GM12872 (cell line): ENCODE data around the gene NPTX2.

Source experiments
- TF ChIP-seq, protein P1 (sequence below): IDR thresholded peaks from 3 replicates; pipeline ENCODE4 v1.5.1; 2011; ENCODE audit warnings: low read depth, mild to moderate bottlenecking, low read length, moderate library complexity; ENCODE audit not compliant: insufficient read depth

The NPTX2 gene

DNA sequence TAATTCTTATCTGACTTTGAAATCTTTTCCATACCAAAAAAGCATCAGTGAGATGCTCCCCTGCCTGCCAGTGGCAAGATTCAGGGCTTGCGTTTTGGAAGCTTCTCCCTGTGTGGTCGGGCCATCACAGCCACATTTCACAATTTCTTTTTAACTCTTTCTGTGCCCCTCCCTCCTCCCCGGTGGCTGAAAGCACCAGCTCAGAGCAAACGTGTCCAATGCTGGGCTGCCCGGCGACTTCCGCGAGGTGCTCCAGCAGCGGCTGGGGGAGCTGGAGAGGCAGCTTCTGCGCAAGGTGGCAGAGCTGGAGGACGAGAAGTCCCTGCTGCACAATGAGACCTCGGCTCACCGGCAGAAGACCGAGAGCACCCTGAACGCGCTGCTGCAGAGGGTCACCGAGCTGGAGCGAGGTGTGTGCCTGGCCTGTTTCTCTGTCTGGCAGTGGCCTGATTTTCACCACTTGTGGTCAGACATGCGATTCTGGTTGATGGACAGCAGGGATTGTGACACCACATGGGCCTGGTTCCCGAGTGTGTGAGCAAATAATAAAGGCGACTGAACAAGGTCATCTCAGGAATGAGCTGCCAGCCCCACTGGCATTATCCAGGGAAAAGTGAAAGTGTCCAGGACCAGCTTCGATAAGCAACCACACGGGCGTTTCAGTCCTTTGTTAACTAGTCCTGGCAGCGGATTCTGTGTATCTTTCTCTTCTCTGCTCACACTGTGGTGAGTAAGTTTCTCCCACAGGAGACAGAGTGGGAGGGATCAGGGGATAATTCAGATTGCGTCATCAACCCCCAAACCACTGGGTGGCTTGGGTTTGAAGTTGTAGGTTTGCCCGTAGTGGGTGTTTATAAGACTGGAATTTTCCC lies 2.6 kb downstream of the NPTX2 start:
- TF ChIP-seq, protein P1, sequence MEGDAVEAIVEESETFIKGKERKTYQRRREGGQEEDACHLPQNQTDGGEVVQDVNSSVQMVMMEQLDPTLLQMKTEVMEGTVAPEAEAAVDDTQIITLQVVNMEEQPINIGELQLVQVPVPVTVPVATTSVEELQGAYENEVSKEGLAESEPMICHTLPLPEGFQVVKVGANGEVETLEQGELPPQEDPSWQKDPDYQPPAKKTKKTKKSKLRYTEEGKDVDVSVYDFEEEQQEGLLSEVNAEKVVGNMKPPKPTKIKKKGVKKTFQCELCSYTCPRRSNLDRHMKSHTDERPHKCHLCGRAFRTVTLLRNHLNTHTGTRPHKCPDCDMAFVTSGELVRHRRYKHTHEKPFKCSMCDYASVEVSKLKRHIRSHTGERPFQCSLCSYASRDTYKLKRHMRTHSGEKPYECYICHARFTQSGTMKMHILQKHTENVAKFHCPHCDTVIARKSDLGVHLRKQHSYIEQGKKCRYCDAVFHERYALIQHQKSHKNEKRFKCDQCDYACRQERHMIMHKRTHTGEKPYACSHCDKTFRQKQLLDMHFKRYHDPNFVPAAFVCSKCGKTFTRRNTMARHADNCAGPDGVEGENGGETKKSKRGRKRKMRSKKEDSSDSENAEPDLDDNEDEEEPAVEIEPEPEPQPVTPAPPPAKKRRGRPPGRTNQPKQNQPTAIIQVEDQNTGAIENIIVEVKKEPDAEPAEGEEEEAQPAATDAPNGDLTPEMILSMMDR, result no peak

DNA sequence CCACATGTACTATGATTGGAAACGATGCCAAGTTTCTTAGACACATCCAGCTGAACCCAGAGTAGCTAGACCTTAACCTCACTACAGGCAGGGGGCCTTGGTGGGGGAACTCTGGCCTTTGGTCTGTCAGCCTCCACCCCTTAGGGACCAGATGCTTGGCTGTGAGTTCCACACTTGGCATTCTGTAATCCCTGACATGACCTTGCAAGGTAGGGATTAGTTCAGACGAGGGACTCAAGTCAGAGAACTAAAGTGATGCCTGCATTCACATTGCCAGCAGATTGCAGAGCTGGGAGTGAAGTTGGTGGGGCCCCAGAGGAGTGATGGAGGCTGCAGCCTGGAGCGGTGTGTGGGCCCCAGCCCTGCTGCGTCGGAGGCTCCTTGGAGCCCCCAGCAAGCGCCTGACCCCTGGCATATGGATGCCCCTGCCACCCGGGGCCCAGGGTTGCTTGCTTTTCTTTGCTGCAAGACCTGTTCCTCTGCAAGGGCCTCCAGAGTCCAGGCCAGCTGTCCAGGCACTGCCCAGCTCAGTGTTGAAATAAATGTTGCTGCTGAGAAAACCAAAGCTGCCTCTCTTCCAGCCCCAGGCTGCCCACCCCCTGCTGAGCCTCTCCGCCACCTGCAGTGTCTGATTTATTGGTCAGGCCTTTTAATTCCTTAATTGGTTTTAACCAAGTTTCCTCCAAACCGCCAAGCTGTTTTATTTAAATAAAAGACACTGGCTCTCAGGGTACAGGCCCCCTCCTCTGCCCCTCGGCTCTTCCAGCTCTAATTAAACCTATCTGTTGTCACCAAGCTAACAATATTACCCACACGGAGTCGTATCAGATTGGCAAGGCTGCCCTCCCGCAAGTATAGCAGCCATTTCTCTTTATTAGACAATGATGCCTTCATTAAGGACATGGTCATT lies 4.7 kb downstream of the NPTX2 start:
- TF ChIP-seq, protein P1, result no peak

DNA sequence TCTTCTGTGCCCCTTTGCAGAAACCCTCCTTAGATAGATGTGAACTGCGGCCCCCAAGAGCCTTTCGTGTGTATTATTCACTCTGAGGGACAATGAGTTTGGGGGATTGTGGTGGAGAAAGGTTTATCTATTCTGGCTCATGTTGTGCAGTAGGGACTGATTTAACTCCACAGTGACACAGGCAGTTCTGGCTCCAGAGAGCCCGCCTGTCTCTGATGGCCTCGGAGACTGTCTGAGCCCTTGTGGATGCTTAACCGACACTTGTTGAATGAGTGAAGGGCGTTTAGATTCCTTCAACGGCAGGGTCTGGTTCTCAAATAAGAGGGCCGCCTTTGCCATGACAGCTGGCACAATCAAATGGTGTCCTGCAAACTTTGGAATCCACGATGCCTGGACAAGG lies 5.8 kb downstream of the NPTX2 start:
- TF ChIP-seq, protein P1, result no peak

DNA sequence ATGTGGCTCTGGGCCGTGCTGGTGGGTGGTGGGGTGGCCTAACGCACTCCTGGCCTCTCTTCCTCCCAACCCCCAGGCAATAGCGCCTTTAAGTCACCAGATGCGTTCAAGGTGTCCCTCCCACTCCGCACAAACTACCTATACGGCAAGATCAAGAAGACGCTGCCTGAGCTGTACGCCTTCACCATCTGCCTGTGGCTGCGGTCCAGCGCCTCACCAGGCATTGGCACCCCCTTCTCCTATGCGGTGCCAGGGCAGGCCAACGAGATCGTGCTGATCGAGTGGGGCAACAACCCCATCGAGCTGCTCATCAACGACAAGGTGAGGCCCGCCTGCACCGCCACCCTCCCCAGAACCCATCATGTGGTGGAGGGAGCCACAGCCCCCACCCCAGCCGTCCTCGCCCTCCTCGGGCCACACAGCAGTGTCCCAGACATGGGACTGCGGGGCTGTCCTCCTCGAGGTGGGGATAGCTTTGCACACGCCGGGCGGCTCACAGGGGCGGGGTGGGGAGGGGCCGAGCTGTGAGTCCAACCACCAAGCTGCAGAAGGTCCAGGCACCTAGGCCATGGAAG lies 7.8 kb downstream of the NPTX2 start:
- TF ChIP-seq, protein P1, result no peak

DNA sequence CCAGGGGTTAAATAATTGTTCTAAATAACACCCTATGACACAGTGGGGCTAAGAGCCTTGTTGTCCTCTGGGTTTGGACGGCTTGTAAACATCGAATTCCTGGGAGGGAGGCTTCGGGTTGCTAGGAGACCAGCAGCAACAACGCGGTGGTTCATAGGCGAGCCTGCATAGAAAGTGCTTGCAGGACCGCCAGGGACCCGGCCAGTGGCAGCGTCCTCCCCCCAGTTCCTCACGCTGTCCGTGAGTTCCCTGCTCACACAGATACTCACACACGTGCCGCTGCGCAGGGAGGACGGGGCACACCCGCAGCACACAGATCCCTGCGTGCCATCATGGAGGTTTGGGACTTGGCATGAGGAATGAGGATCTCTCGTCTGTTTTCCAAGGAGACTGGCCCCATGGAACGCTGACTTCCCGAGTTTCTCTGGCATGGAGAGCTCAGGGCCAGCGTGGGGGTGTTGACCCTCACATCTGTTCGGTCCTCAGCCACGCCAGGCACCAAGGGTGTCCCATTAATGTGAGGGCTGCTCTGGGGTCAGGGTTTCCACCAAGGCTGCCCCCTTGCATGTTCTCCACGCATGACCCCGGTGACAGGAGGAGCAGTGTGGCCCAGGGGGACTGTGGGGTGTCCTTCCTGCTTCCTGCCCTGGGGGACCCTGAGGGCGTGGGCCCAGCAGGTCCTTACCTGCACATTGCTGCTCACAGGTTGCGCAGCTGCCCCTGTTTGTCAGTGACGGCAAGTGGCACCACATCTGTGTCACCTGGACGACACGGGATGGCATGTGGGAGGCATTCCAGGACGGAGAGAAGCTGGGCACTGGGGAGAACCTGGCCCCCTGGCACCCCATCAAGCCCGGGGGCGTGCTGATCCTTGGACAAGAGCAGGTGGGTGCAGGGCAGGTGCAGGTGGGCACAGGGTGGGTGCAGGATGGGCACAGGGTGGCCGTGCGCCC lies 9.7 kb downstream of the NPTX2 start:
- TF ChIP-seq, protein P1, result no peak

DNA sequence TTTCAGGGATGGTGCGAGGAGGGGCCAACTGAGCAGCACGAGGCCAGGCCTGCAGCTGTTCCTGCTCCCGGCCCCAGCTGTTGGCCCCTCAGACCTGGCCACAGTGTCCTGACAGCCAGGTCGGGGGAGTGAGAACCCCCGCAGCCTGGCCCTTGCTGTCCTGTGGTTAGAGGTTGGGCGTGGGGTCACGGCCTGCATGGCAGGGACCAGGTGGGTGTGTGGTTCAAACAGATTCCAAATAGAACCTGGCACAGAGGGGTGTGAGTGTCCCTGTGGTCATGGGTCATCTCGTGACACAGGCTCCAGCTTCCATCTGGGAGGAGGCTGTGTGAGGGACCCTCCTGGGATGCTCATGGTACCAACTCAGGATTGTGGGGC lies 10.3 kb downstream of the NPTX2 start:
- TF ChIP-seq, protein P1, result no peak
